Epithelial cell of proximal tubule (primary cell): ENCODE results near the gene UGT1A9. TPM values are rescaled to one million over a fixed set of nuclear protein-coding genes. Genes with fewer than 3 reads are reported as not detected.

Experiments used
- DNase-seq: peaks from one replicate; pipeline ENCODE4 v3.0.0-alpha.2; 2011; ENCODE audit warnings: low read depth
- H3K4me3 ChIP-seq: 2 replicates; pipeline ENCODE4 v1.5.1; 2011; ENCODE audit warnings: low read depth, mild to moderate bottlenecking, low read length
- CTCF ChIP-seq: conservative IDR thresholded peaks from 2 replicates; pipeline ENCODE4 v1.5.1; 2012; ENCODE audit warnings: low read depth, mild to moderate bottlenecking, low read length
- total RNA-seq: library from RNA; depleted of rRNA; stranded (reverse); fragments of >200 nt; gene quantifications from 2 replicates; pipeline ENCODE4 v1.2.3, GENCODE V29; 2015

Gene UGT1A9
- total RNA-seq, 1 donor from 2014 or later, result not detected

- no peak for TF ChIP-seq CTCF
- no peak for DNase-seq
Observed at GRCh38 chr2:233708942-233709341, 37.2 kb downstream of the UGT1A9 start.

GRCh38 chr2:233711312-233712008, 39.8 kb downstream of the UGT1A9 start:
- no peak for DNase-seq
- TF ChIP-seq CTCF, result peak; percentile 95

More at GRCh38 chr2:233708942-233709341, 37.2 kb downstream of the UGT1A9 start:
- no peak overlapping the region for H3K4me3 ChIP-seq

GRCh38 chr2:233712611-233713261, 41.0 kb downstream of the UGT1A9 start, which contains the start of gene UGT1A5:
Gene UGT1A5, plus strand, starts transcription at chr2:233712907. Its CDS starts 85 bp downstream, at chr2:233712992.
- DNase-seq, result no peak
- H3K4me3 ChIP-seq, result no peak within 1 kb of the TSS
- TF ChIP-seq CTCF, result no peak

More at GRCh38 chr2:233711312-233712008, 39.8 kb downstream of the UGT1A9 start:
- H3K4me3 ChIP-seq, result no peak overlapping the region

- TF ChIP-seq CTCF, result no peak
- no peak for DNase-seq
- no peak overlapping the region for H3K4me3 ChIP-seq
Observed at GRCh38 chr2:233713262-233713615, 41.5 kb downstream of the UGT1A9 start.

- DNase-seq, result no peak
- H3K4me3 ChIP-seq, result no peak overlapping the region
- TF ChIP-seq CTCF, result no peak
Observed at GRCh38 chr2:233714121-233714520, 42.4 kb downstream of the UGT1A9 start.

GRCh38 chr2:233718552-233718951, 46.9 kb downstream of the UGT1A9 start, which contains the start of gene UGT1A4:
Gene UGT1A4, plus strand, starts transcription at chr2:233718736. Its CDS starts 85 bp downstream, at chr2:233718821.
- no peak within 1 kb of the TSS for H3K4me3 ChIP-seq
- DNase-seq, result no peak
- no peak for TF ChIP-seq CTCF
